ENCODE data around the gene TRAPPC10. TPM values are rescaled to one million over a fixed set of nuclear protein-coding genes. Genes with fewer than 3 reads are reported as not detected.
"Not testable (repeated sequence)": the region's sequence is repeated elsewhere in the genome, so short reads cannot be mapped to it uniquely, and the experiment has no call there.

TRAPPC10 gene
- total RNA-seq, 2 experiments from 2014 or later: 77.9 to 82.7 TPM

DNA sequence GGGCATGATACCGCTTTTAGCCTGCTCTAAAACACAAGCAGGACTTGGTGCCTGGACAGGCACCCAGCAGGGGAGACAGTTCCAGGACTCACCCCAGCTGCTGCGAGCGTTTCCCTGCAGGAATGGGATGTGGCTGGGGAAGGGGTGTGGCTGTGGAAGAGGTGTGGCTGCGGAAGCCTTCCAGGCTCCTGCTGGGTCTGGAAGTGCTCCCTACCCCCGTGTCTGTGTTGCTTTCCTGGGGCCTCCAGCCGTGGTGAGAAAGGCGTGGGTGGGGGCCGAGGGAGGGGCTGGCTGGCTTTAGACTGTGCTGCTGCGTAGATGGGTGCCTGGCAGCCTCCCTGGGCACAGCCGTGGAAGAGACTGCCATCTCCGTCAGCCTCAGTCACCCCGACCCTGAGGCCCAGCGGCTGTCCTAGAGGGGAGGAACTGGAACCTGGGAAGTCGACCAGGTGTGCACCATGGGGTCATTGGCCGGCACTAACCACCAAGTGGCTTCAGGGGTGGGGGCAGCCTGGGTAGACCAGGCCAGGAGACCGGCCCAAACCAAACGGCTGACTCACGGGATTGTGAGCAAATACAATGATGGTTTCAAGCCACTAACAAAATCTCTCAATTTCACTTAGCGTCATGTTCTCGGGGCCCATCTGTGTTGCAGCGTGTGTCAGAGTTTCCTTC, 141.2 kb downstream of the TRAPPC10 start:
- H3K9me3 Mint-ChIP-seq; H3K4me3 Mint-ChIP-seq; H3K27me3 Mint-ChIP-seq; H3K27ac Mint-ChIP-seq; DNase-seq; POLR2A ChIA-PET; H3K36me3 Mint-ChIP-seq; ATAC-seq (ENCODE audit: low read depth); H3K4me1 Mint-ChIP-seq: not testable (repeated sequence)

DNA sequence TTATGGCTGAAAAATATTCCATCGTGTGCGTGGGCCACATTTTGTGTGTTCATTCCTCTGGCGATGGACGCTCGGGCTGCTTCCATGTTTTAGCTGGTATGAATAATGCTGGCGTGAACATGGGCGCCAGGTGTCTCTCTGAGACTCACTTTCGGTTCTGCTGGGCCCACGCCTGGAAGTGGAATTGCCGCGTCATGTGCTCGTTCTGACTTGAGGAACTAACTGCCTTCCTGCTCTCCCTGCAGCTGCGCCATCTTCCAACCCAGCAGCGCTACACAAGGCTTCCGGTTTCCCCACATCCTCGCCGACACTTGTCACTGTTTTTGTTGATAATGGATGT, 141.8 kb downstream of the TRAPPC10 start:
- H3K27me3 Mint-ChIP-seq; DNase-seq; ATAC-seq (ENCODE audit: low read depth); H3K4me3 Mint-ChIP-seq; H3K27ac Mint-ChIP-seq; POLR2A ChIA-PET; H3K9me3 Mint-ChIP-seq; H3K4me1 Mint-ChIP-seq; H3K36me3 Mint-ChIP-seq: not testable (repeated sequence)

DNA sequence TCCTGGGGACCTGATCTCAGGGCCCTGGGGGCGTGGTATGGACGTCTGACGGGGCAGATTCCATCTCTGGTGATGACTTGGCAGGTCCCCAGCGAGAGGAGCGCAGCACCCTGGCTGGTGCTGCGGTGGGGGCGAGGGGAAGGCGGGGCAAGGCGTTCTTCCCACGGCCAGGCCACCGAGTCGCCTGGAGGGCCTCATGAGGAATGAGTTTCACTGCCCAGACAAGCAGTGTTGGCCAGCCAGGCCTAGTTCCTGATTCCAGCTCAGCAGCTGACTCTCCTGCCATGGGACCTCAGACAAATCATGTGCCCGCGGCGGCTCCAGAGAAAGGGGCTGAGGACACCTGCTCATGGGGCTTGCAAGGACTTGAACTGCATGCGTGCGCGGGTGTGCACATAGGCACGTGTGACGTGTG, 142.7 kb downstream of the TRAPPC10 start:
- H3K27ac Mint-ChIP-seq; H3K9me3 Mint-ChIP-seq; H3K27me3 Mint-ChIP-seq; H3K4me1 Mint-ChIP-seq; ATAC-seq (ENCODE audit: low read depth); H3K36me3 Mint-ChIP-seq; DNase-seq; POLR2A ChIA-PET; H3K4me3 Mint-ChIP-seq: not testable (repeated sequence)

DNA sequence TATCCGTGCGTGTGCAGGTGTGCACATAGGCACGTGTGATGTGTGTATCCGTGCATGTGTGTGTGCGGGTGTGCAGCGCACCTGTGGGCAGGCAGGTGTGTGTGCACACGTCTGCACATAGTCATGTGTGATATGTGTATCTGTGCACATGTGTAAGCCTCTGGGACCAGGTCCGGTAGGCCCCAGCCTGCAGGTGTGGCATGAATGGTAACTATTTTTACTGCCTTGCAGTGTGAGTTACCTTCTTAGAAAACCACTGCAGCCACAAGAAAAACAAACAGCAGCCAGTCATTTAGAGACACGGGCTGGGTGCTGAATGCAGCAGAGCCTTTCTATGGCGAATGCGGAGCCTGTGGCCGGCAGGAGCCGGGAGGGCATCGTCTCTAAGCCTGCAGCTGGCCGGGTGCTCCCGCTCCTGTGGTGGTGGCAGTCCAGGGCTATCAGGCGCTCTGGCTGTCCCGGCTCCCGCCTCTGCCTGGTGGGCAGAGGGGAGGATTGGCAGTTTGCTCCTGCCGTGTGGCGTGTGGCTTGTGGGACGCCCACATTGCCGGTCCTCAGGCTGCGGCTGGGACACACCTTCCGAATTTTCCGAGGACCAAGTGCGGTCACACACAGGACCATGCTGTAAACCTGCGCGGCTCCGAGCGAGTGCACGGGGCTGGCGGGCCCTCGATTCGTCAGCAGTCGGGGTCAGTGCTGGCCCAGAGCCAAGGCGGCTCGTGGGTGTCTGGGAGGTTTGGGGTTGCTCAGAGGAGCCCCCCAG, 143.3 kb downstream of the TRAPPC10 start:
- H3K4me1 Mint-ChIP-seq, H3K4me3 Mint-ChIP-seq, POLR2A ChIA-PET, H3K9me3 Mint-ChIP-seq, H3K27me3 Mint-ChIP-seq, DNase-seq, H3K36me3 Mint-ChIP-seq, H3K27ac Mint-ChIP-seq: not testable (repeated sequence)
- peak; percentile 38 for ATAC-seq (ENCODE audit: low read depth)

DNA sequence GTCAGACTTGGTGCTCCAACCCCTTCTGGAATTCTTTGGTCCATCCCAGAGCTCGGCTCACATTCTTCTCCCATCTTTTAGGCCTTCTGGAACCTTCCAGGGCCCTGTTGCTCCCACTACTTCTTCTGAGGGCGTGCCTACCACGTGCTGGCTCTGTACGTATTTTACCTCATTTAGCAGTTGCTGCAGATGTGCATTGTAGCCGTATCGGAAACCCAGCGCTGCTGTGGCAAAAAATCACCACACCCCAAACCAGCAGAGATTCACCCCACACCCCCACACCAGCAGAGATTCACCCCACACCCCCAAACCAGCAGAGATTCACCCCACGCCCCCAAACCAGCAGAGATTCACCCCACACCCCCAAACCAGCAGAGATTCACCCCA, 143.9 kb downstream of the TRAPPC10 start:
- POLR2A ChIA-PET; ATAC-seq (ENCODE audit: low read depth); H3K27ac Mint-ChIP-seq; H3K9me3 Mint-ChIP-seq; DNase-seq; H3K36me3 Mint-ChIP-seq; H3K4me1 Mint-ChIP-seq; H3K27me3 Mint-ChIP-seq; H3K4me3 Mint-ChIP-seq: not testable (repeated sequence)

Other genes with a start within 250 kb of the TRAPPC10 start
- 10 to 100 TPM; 59.5 to 60.2 TPM for gene CSTB, start 236.0 kb upstream of the TRAPPC10 start, total RNA-seq
- 10 to 100 TPM; 28.1 to 28.6 TPM for gene RRP1, start 222.7 kb upstream of the TRAPPC10 start, total RNA-seq
- gene AGPAT3, start 147.1 kb upstream of the TRAPPC10 start, total RNA-seq: 10 to 100 TPM; 75.4 to 76.3 TPM
- gene PWP2, start 95.1 kb downstream of the TRAPPC10 start, total RNA-seq: 10 to 100 TPM in 1 of 2 experiments, 1 to 10 TPM in 1; 4.5 to 12.2 TPM
- 10 to 100 TPM; 12.7 to 14.6 TPM for gene GATD3, start 121.4 kb downstream of the TRAPPC10 start, total RNA-seq
- 1 to 10 TPM; 1.5 to 1.8 TPM for gene ICOSLG, start 228.6 kb downstream of the TRAPPC10 start, total RNA-seq
- gene DNMT3L, start 249.6 kb downstream of the TRAPPC10 start, total RNA-seq: not detected